ENCODE measurements around the gene FAM131A.

The FAM131A gene

DNA sequence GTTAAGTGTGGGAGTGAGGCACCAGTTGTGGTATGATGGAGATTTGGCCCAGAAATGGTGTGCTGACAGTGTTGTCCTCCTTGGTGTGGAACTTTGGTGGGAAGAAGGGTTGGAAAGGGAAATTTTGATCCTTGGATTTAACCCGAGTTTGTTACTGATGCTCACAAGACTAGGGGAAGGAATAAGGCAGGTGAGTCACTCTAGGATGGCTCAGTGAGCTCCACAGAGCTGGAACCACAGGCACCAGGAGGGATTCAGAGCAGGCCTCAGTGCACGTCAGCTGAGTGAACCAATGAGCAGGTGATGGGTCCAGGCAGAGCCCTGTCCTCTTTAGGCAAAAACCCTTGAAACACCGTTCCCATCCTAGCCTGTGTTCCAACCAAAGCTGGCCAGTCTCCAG is 53.9 kb downstream of the FAM131A start:
- Histone ChIP-seq H3K9me3 (ENCODE audit: control insufficient read depth in 1 of 2, low read length in 2 of 2) (no peaks in the 10 kb centered on the region), H3K27ac (ENCODE audit: low read depth, low read length) (no peak overlapping the region), H3K36me3 (ENCODE audit: control insufficient read depth in 1 of 2, insufficient read depth in 2 of 2, low read length in 2 of 2) (no peaks in the 10 kb centered on the region), H3K4me3 (ENCODE audit: low read depth in 1 of 2, low read length in 2 of 2) (no peak overlapping the region), H3K27me3 (ENCODE audit: control insufficient read depth in 1 of 2, insufficient read depth in 2 of 2, low read length in 2 of 2) (peaks cover 3 to 5% of the 10 kb centered on the region in 2 donors), H3K4me1 (ENCODE audit: control insufficient read depth in 1 of 2, insufficient read depth in 2 of 2, low read length in 2 of 2) (no peaks in the 10 kb centered on the region), H3K9ac (ENCODE audit: low read depth in 1 of 2, low read length in 2 of 2) (no peak overlapping the region)

DNA sequence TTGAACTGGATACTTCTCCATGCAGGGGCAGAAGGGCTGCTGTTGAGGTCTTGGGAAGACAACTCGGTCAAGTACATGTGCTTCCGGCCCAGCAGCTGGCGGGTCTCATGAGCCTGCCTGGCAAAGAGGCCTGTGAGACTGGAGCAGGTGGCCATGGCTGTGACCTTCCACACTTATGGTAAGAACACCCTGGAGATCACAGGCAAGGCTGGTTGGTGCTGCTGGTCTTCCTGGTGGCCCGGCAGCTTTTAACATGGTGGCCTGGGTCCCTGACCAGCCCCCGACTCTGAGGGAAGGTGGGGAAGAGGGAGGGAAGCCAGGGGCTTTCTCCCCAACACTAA is 57.9 kb downstream of the FAM131A start:
- Histone ChIP-seq H3K36me3 (ENCODE audit: control insufficient read depth in 1 of 2, insufficient read depth in 2 of 2, low read length in 2 of 2) (no peaks in the 10 kb centered on the region), H3K9me3 (ENCODE audit: control insufficient read depth in 1 of 2, low read length in 2 of 2) (no peaks in the 10 kb centered on the region), H3K27me3 (ENCODE audit: control insufficient read depth in 1 of 2, insufficient read depth in 2 of 2, low read length in 2 of 2) (no peaks in the 10 kb centered on the region), H3K9ac (ENCODE audit: low read depth in 1 of 2, low read length in 2 of 2) (no peak overlapping the region), H3K4me1 (ENCODE audit: control insufficient read depth in 1 of 2, insufficient read depth in 2 of 2, low read length in 2 of 2) (no peaks in the 10 kb centered on the region), H3K4me3 (ENCODE audit: low read depth in 1 of 2, low read length in 2 of 2) (no peak overlapping the region), H3K27ac (ENCODE audit: low read depth, low read length) (no peak overlapping the region)
